Femur (tissue), 1 donor: ENCODE measurements around the gene CTF1.
A peak's percentile ranks its signal among the peaks of the same experiment; 100 is the strongest.
"Not testable (repeated sequence)": the region's sequence is repeated elsewhere in the genome, so short reads cannot be mapped to it uniquely, and the experiment has no call there.

Experiments used
- DNase-seq: peaks from one replicate; pipeline ENCODE4 v3.0.0-alpha.2; 2017

The CTF1 gene

GRCh38 chr16:30888856-30889499 lies 7.4 kb upstream of the CTF1 start:
- no peak for DNase-seq

- DNase-seq, result no peak
These were observed 6.7 kb upstream of the CTF1 start for GRCh38 chr16:30889721-30890120.

GRCh38 chr16:30891043-30891823 lies 5.2 kb upstream of the CTF1 start:
- DNase-seq, result not testable (repeated sequence)

GRCh38 chr16:30892670-30893416 lies 3.6 kb upstream of the CTF1 start:
- no peak for DNase-seq

- DNase-seq, result no peak
These were observed 3.0 kb upstream of the CTF1 start for GRCh38 chr16:30893417-30893743.

GRCh38 chr16:30893744-30894539 lies 2.5 kb upstream of the CTF1 start, which contains the start of gene BCL7C:
BCL7C (minus strand) TSS chr16:30894077; CDS start chr16:30893944, 133 bp downstream.
- peak; percentile 95 for DNase-seq

GRCh38 chr16:30894540-30895368 lies 1.7 kb upstream of the CTF1 start:
- no peak for DNase-seq

- DNase-seq, result no peak
These were observed 670 bp upstream of the CTF1 start for GRCh38 chr16:30895627-30896260.

- DNase-seq, result peak; percentile 95
These were observed 697 bp downstream of the CTF1 start for GRCh38 chr16:30896889-30897733.

- no peak for DNase-seq
These were observed 3.4 kb downstream of the CTF1 start for GRCh38 chr16:30899794-30900193.

- no peak for DNase-seq
These were observed 4.2 kb downstream of the CTF1 start for GRCh38 chr16:30900588-30900987.

GRCh38 chr16:30901201-30902028 lies 5.0 kb downstream of the CTF1 start:
- no peak for DNase-seq

- DNase-seq, result peak; percentile 80
These were observed 5.9 kb downstream of the CTF1 start for GRCh38 chr16:30902029-30902972.

- no peak for DNase-seq
These were observed 6.6 kb downstream of the CTF1 start for GRCh38 chr16:30903002-30903401.

- DNase-seq, result peak; percentile 69
These were observed 7.2 kb downstream of the CTF1 start for GRCh38 chr16:30903596-30903995.

- no peak for DNase-seq
These were observed 7.8 kb downstream of the CTF1 start for GRCh38 chr16:30904114-30904780.

- DNase-seq, result no peak
These were observed 10.7 kb downstream of the CTF1 start for GRCh38 chr16:30907064-30907463.
